HEK293 (cell line): Measurements from ENCODE around the gene ARHGAP1.

Source experiments
- CTCF ChIA-PET: fragments of 350-600 bp; formaldehyde crosslinking; extraction: SDS; loops from one replicate; lab custom pipeline; 2021; ENCODE audit warnings: antibody characterized with exemption; lab: Yijun Ruan, JAX
- POLR2A ChIA-PET: fragments of 300-600 bp; formaldehyde crosslinking; extraction: SDS; loops from one replicate; lab custom pipeline; 2020; ENCODE audit warnings: antibody characterized with exemption, inconsistent platforms; lab: Yijun Ruan, JAX
- H3K27ac ChIP-seq: fragments of 200-500 bp; sonication (Bioruptor generic); 2 replicates; pipeline ENCODE4 v1.5.1; 2014; ENCODE audit warnings: low read depth, low read length, control low read depth, inconsistent platforms; ENCODE audit errors: extremely low read depth
- H3K36me3 ChIP-seq, 2 experiments: fragments of 200-500 bp in 1 of 2; sonication (Bioruptor generic) in 1 of 2; 1 replicate in 1 of 2; 2 replicates in 1 of 2; pipeline ENCODE4 v1.5.1; 2014 to 2017; ENCODE audit warnings: inconsistent platforms in 2 of 2, low read length in 2 of 2; ENCODE audit not compliant: control insufficient read depth in 2 of 2, insufficient read depth in 1 of 2
- H3K4me1 ChIP-seq: fragments of 200-500 bp; sonication (Bioruptor generic); 2 replicates; pipeline ENCODE4 v1.5.1; 2014; ENCODE audit warnings: mild to moderate bottlenecking, low read length, inconsistent platforms; ENCODE audit not compliant: control insufficient read depth, insufficient read depth
- H3K4me3 ChIP-seq: 2 replicates; pipeline ENCODE4 v1.5.1; 2011; ENCODE audit warnings: low read depth, mild to moderate bottlenecking, control low read depth, low read length, moderate library complexity
- H3K9me3 ChIP-seq: fragments of 200-500 bp; sonication (Bioruptor generic); 2 replicates; pipeline ENCODE4 v1.5.1; 2014; ENCODE audit warnings: low read depth, low read length, inconsistent platforms; ENCODE audit not compliant: control insufficient read depth, insufficient read depth
- HOXC10 ChIP-seq: sonication (generic); formaldehyde crosslinking; IDR thresholded peaks from 2 replicates; pipeline ENCODE4 v1.8.1; 2023; ENCODE audit warnings: mild to moderate bottlenecking, missing genetic modification reagents
- KLF8 ChIP-seq: fragments of 450-650 bp; formaldehyde crosslinking; IDR thresholded peaks from 2 replicates; pipeline ENCODE4 v1.5.1; 2016; ENCODE audit warnings: missing biosample characterization, missing genetic modification characterization
- PATZ1 ChIP-seq: fragments of 450-650 bp; formaldehyde crosslinking; IDR thresholded peaks from 2 replicates; pipeline ENCODE4 v1.5.1; 2016; ENCODE audit warnings: missing biosample characterization, missing genetic modification characterization
- PRDM2 ChIP-seq: fragments of 450-650 bp; formaldehyde crosslinking; IDR thresholded peaks from 2 replicates; pipeline ENCODE4 v1.5.1; 2016; ENCODE audit warnings: missing biosample characterization, missing genetic modification characterization, borderline replicate concordance
- WT1 ChIP-seq: fragments of 450-650 bp; formaldehyde crosslinking; IDR thresholded peaks from 2 replicates; pipeline ENCODE4 v1.5.1; 2016; ENCODE audit warnings: missing biosample characterization, missing genetic modification characterization
- ZBTB17 ChIP-seq: fragments of 450-650 bp; formaldehyde crosslinking; IDR thresholded peaks from 2 replicates; pipeline ENCODE4 v1.5.1; 2016; ENCODE audit warnings: missing biosample characterization, missing genetic modification characterization
- ZBTB44 ChIP-seq: fragments of 450-650 bp; IDR thresholded peaks from 2 replicates; pipeline ENCODE4 v1.5.1; 2018; ENCODE audit warnings: missing biosample characterization, mild to moderate bottlenecking, missing genetic modification characterization
- ZNF146 ChIP-seq: fragments of 450-650 bp; formaldehyde crosslinking; IDR thresholded peaks from 2 replicates; pipeline ENCODE4 v1.5.1; 2016; ENCODE audit warnings: missing biosample characterization, missing genetic modification characterization
- ZNF280C ChIP-seq: fragments of 450-650 bp; formaldehyde crosslinking; IDR thresholded peaks from 2 replicates; pipeline ENCODE4 v1.5.1; 2016; ENCODE audit warnings: missing biosample characterization, missing genetic modification characterization
- ZNF311 ChIP-seq: fragments of 450-650 bp; formaldehyde crosslinking; IDR thresholded peaks from 2 replicates; pipeline ENCODE4 v1.5.1; 2017; ENCODE audit warnings: missing biosample characterization, missing genetic modification characterization, borderline replicate concordance
- ZNF341 ChIP-seq: fragments of 450-650 bp; formaldehyde crosslinking; IDR thresholded peaks from 2 replicates; pipeline ENCODE4; 2016; ENCODE audit warnings: low read depth, missing biosample characterization, missing genetic modification characterization
- ZNF354C ChIP-seq: fragments of 450-650 bp; formaldehyde crosslinking; IDR thresholded peaks from 2 replicates; pipeline ENCODE4 v1.5.1; 2016; ENCODE audit warnings: missing biosample characterization, missing genetic modification characterization, low read depth, borderline replicate concordance
- ZNF449 ChIP-seq: fragments of 450-650 bp; formaldehyde crosslinking; IDR thresholded peaks from 2 replicates; pipeline ENCODE4 v1.5.1; 2017; ENCODE audit warnings: missing biosample characterization, mild to moderate bottlenecking, missing genetic modification characterization, moderate library complexity
- ZSCAN30 ChIP-seq: fragments of 450-650 bp; IDR thresholded peaks from 2 replicates; pipeline ENCODE4 v1.5.1; 2018; ENCODE audit warnings: missing biosample characterization, mild to moderate bottlenecking, missing genetic modification characterization, moderate library complexity
- ZSCAN4 ChIP-seq: fragments of 450-650 bp; formaldehyde crosslinking; IDR thresholded peaks from 2 replicates; pipeline ENCODE4 v1.5.1; 2017; ENCODE audit warnings: missing biosample characterization, missing genetic modification characterization

ARHGAP1 gene

GRCh38 chr11:46675949-46676348 lies 24.5 kb downstream of the ARHGAP1 start (continued):
- TF ChIP-seq ZBTB44 (tag by site-specific recombination), result no peak

GRCh38 chr11:46675288-46675851 lies 25.0 kb downstream of the ARHGAP1 start:
- no peak for TF ChIP-seq WT1 (tag by site-specific recombination)
- no peak for TF ChIP-seq ZSCAN30
- TF ChIP-seq ZNF341 (tag by site-specific recombination), result 0 out of 2 replicates have a peak, but pooled peaks have one; percentile 26
- peak; percentile 37; the same call in 1 of the 2 replicates for TF ChIP-seq ZBTB17 (tag by site-specific recombination)
- no peak for TF ChIP-seq ZNF280C (tag by site-specific recombination)
- TF ChIP-seq HOXC10 (CRISPR knock-in tag), result no peak
- no peak for TF ChIP-seq ZNF146 (tag by site-specific recombination)
- no peak for TF ChIP-seq ZNF311
- TF ChIP-seq PRDM2 (tag by site-specific recombination), result no peak
- no peak for TF ChIP-seq ZBTB44 (tag by site-specific recombination)
- no peak for TF ChIP-seq PATZ1 (tag by site-specific recombination)
- TF ChIP-seq KLF8 (tag by site-specific recombination), result no peak
- peak; percentile 72; the same call in 1 of the 2 replicates for TF ChIP-seq ZNF449 (tag by site-specific recombination)
- TF ChIP-seq ZSCAN4 (tag by site-specific recombination), result no peak
- TF ChIP-seq ZNF354C (tag by site-specific recombination), result no peak
- POLR2A ChIA-PET, result interaction anchor here (1.2 kb wide), 1 partner anchor 25 kb away, joined by 4 read pairs; the partner anchor contains the start of genes ARHGAP1 and ZNF408
- no peaks in the 10 kb centered on the region for H3K4me1 ChIP-seq
- CTCF ChIA-PET, result interaction anchor here (1.4 kb wide), 1 partner anchor 9 kb away, joined by 3 read pairs; no protein-coding TSS in a partner anchor
- H3K27ac ChIP-seq, result 0 out of 2 replicates have a peak overlapping the region, but pooled peaks have one; percentile 2
- no peaks in the 10 kb centered on the region for H3K9me3 ChIP-seq
- no peak overlapping the region for H3K4me3 ChIP-seq
- peaks cover 0 to 68% of the 10 kb centered on the region in 2 experiments; a peak in 1 of 3 replicates for H3K36me3 ChIP-seq
